IMR-90 (cell line): ENCODE results near the gene PPP1R8. TPM values are rescaled to one million over a fixed set of nuclear protein-coding genes. Genes with fewer than 3 reads are reported as not detected.

ENCODE experiments used
- ATAC-seq: fragments of 200-7000 bp; cut with Tn5 transposase; 2 replicates; pipeline ENCODE4 v1.9.1; 2020; ENCODE audit warnings: low read depth, mild to moderate bottlenecking, moderate library complexity
- BruUV-seq: library from RNA; stranded (reverse); fragments of 400-500 nt; replicated peaks from 2 replicates; lab custom pipeline; 2021; lab: Mats Ljungman, UMichigan
- CTCF ChIA-PET: fragments of 300-600 bp; formaldehyde crosslinking; extraction: SDS; loops from one replicate; lab custom pipeline; 2021; ENCODE audit warnings: antibody characterized with exemption; lab: Yijun Ruan, JAX
- POLR2A ChIA-PET: fragments of 300-600 bp; sonication (Branson Sonifier 250); formaldehyde crosslinking; loops from one replicate; lab custom pipeline; 2022; ENCODE audit warnings: antibody characterized with exemption; ENCODE audit not compliant: unreplicated experiment; lab: Charles Lee
- DNase-seq: peaks from one replicate; pipeline ENCODE4 v3.0.0; 2013
- H2AFZ ChIP-seq: replicated peaks from 2 replicates; pipeline ENCODE3; 2013; ENCODE audit warnings: low read length, mild to moderate bottlenecking; ENCODE audit not compliant: poor library complexity
- H2AK5ac ChIP-seq: 2 replicates; pipeline ENCODE4 v1.6.1; 2013; ENCODE audit warnings: low read depth, low read length, inconsistent platforms
- H2AK9ac ChIP-seq: replicated peaks from 2 replicates; pipeline ENCODE3; 2013; ENCODE audit warnings: mild to moderate bottlenecking, low read depth, low read length, moderate library complexity; ENCODE audit not compliant: poor library complexity
- H2BK120ac ChIP-seq: 2 replicates; pipeline ENCODE4 v1.6.1; 2013; ENCODE audit warnings: low read depth, low read length, inconsistent platforms
- H2BK15ac ChIP-seq: 3 replicates; pipeline ENCODE4 v1.6.1; 2013; ENCODE audit warnings: low read depth, low read length, inconsistent platforms
- H2BK20ac ChIP-seq: 2 replicates; pipeline ENCODE4 v1.6.1; 2013; ENCODE audit warnings: low read depth, mild to moderate bottlenecking, inconsistent platforms, low read length, moderate library complexity
- H2BK5ac ChIP-seq: 2 replicates; pipeline ENCODE4 v1.6.1; 2013; ENCODE audit warnings: mild to moderate bottlenecking, low read depth, low read length, inconsistent platforms; ENCODE audit not compliant: poor library complexity, severe bottlenecking
- H3K14ac ChIP-seq: replicated peaks from 2 replicates; pipeline ENCODE4 v1.6.1; 2013; ENCODE audit warnings: low read depth, low read length, inconsistent platforms
- H3K18ac ChIP-seq: 2 replicates; pipeline ENCODE4 v1.6.1; 2013; ENCODE audit warnings: low read depth, low read length, control low read depth
- H3K23ac ChIP-seq: 2 replicates; pipeline ENCODE4 v1.6.1; 2013; ENCODE audit warnings: low read depth, low read length, inconsistent platforms
- H3K27ac ChIP-seq: 2 replicates; pipeline ENCODE4 v1.5.1; 2013; ENCODE audit warnings: mild to moderate bottlenecking, control low read depth, low read length; ENCODE audit not compliant: insufficient read depth
- H3K27me3 ChIP-seq: 2 replicates; pipeline ENCODE4 v1.6.1; 2013; ENCODE audit warnings: low read length; ENCODE audit not compliant: control insufficient read depth, insufficient read depth
- H3K36me3 ChIP-seq: 2 replicates; pipeline ENCODE4 v1.6.1; 2013; ENCODE audit warnings: low read length, mixed read lengths; ENCODE audit not compliant: control insufficient read depth, insufficient read depth
- H3K4ac ChIP-seq: 2 replicates; pipeline ENCODE4 v1.6.1; 2013; ENCODE audit warnings: low read depth, low read length, inconsistent platforms
- H3K4me1 ChIP-seq: 2 replicates; pipeline ENCODE4 v1.6.1; 2013; ENCODE audit warnings: low read length, mixed read lengths; ENCODE audit not compliant: control insufficient read depth, insufficient read depth
- H3K4me2 ChIP-seq: 2 replicates; pipeline ENCODE4 v1.6.1; 2013; ENCODE audit warnings: low read depth, mild to moderate bottlenecking, control low read depth, low read length, moderate library complexity
- H3K4me3 ChIP-seq: 2 replicates; pipeline ENCODE4 v1.5.1; 2013; ENCODE audit warnings: low read depth, mild to moderate bottlenecking, control low read depth, low read length, moderate library complexity; ENCODE audit not compliant: insufficient read depth
- H3K56ac ChIP-seq: 2 replicates; pipeline ENCODE4 v1.6.1; 2013; ENCODE audit warnings: low read length, inconsistent platforms; ENCODE audit not compliant: insufficient read depth; ENCODE audit errors: extremely low read depth
- H3K79me1 ChIP-seq, 2 experiments: 2 replicates each; pipeline ENCODE4 v1.6.1; 2013; ENCODE audit warnings: low read length in 2 of 2, inconsistent platforms in 1 of 2, low read depth in 1 of 2
- H3K9ac ChIP-seq: 2 replicates; pipeline ENCODE4 v1.6.1; 2013; ENCODE audit warnings: low read depth, low read length, control low read depth
- H3K9me1 ChIP-seq: 2 replicates; pipeline ENCODE4 v1.6.1; 2013; ENCODE audit warnings: low read length, inconsistent platforms; ENCODE audit not compliant: insufficient read depth
- H3K9me3 ChIP-seq: 2 replicates; pipeline ENCODE4 v1.6.1; 2013; ENCODE audit warnings: low read length; ENCODE audit not compliant: control insufficient read depth, insufficient read depth
- H4K20me1 ChIP-seq: 2 replicates; pipeline ENCODE4 v1.6.1; 2013; ENCODE audit warnings: low read length, inconsistent platforms; ENCODE audit not compliant: insufficient read depth
- H4K5ac ChIP-seq: 2 replicates; pipeline ENCODE4 v1.6.1; 2013; ENCODE audit warnings: mild to moderate bottlenecking, low read depth, low read length, control low read depth
- H4K8ac ChIP-seq, 2 experiments: 2 replicates each; pipeline ENCODE4 v1.6.1; 2013; ENCODE audit warnings: low read depth in 2 of 2, low read length in 2 of 2, control low read depth in 1 of 2, inconsistent platforms in 1 of 2
- H4K91ac ChIP-seq: 2 replicates; pipeline ENCODE4 v1.6.1; 2013; ENCODE audit warnings: low read depth, low read length, inconsistent platforms; ENCODE audit not compliant: insufficient read depth
- BHLHE40 ChIP-seq: fragments of 150-350 bp; IDR thresholded peaks from 2 replicates; pipeline ENCODE4 v1.6.1; 2016; ENCODE audit warnings: mild to moderate bottlenecking, low read depth, low read length
- MAFK ChIP-seq: IDR thresholded peaks from 2 replicates; pipeline ENCODE4 v1.6.1; 2012; ENCODE audit warnings: low read depth, low read length, improper control_type of control experiment
- RCOR1 ChIP-seq: IDR thresholded peaks from 2 replicates; pipeline ENCODE4 v1.6.1; 2012; ENCODE audit warnings: mild to moderate bottlenecking, low read length, improper control_type of control experiment; ENCODE audit not compliant: insufficient replicate concordance
- RFX5 ChIP-seq: IDR thresholded peaks from 2 replicates; pipeline ENCODE4 v1.8.0; 2012; ENCODE audit warnings: low read depth, mild to moderate bottlenecking, low read length, moderate library complexity
- SMC3 ChIP-seq: fragments of 150-350 bp; IDR thresholded peaks from 2 replicates; pipeline ENCODE4 v1.6.1; 2016; ENCODE audit warnings: low read depth, mild to moderate bottlenecking, antibody characterized with exemption, low read length, moderate library complexity
- WGBS, 2 experiments: methylation state at CpG; one replicate each; pipeline versions ENCODE4 v1.1.5 to v1.1.7; 2013; ENCODE audit warnings: missing lambda C conversion rate in 2 of 2; ENCODE audit not compliant: insufficient read length in 1 of 2; ENCODE audit errors: extremely low coverage in 2 of 2; 5-methylcytosine and 5-hydroxymethylcytosine counted together
- dilution Hi-C: fragments of 300-500 bp; cut with HindIII; formaldehyde crosslinking; loops from one replicate; pipeline ENCODE4 v1.14.3; 2018; ENCODE audit warnings: low sequenced_read_pairs; ENCODE audit not compliant: unreplicated experiment
- in situ Hi-C: fragments of 300-500 bp; cut with MboI; formaldehyde crosslinking; loops from 3 replicates; pipeline ENCODE4 v1.14.3; 2019; ENCODE audit warnings: low sequenced_read_pairs, inconsistent platforms, mixed read lengths
- intact Hi-C: fragments of 100-400 bp; cut with micrococcal nuclease; formaldehyde crosslinking; loops from 2 replicates; pipeline ENCODE4 v1.10.0; 2022
- polyA plus RNA-seq, 3 experiments: library from polyadenylated mRNA; depleted of rRNA; stranded (reverse); fragments of >200 nt; gene quantifications; 2 replicates each; pipeline ENCODE4 v1.2.3, GENCODE V29; 2012; ENCODE audit warnings: low replicate concordance in 1 of 3
- total RNA-seq: library from RNA; depleted of rRNA; stranded (reverse); fragments of >200 nt; gene quantifications from 2 replicates; pipeline ENCODE4 v1.2.3, GENCODE V29; 2012

Gene PPP1R8
- total and polyA plus RNA-seq, 2 of the 4 experiments (the other 2 are of a cell fraction), result 53.8 to 80.1 TPM

GRCh38 chr1:27789540-27790041 lies 41.0 kb upstream of the PPP1R8 start:
- H2BK20ac ChIP-seq, result no peak overlapping the region
- intact Hi-C loops (no loop called here), dilution Hi-C loops (no loop called here), in situ Hi-C loops (no loop called here)
- H2BK15ac ChIP-seq, result no peak overlapping the region
- H4K5ac ChIP-seq, result no peak overlapping the region
- peak; percentile 57 for DNase-seq
- H3K23ac ChIP-seq, result no peak overlapping the region
- peaks cover 3% of the 10 kb centered on the region for H3K4me1 ChIP-seq
- no peak overlapping the region for H3K9ac ChIP-seq
- peaks cover 30 to 46% of the 10 kb centered on the region in 2 experiments for H3K79me1 ChIP-seq
- peaks cover 15% of the 10 kb centered on the region; the same call in 1 of the 2 replicates for H4K20me1 ChIP-seq
- POLR2A ChIA-PET, result no interaction called here
- no TSS peak for BruUV-seq
- no peak overlapping the region for H2BK120ac ChIP-seq
- no peak overlapping the region for H3K27ac ChIP-seq
- H3K4me3 ChIP-seq, result no peak overlapping the region
- no peak overlapping the region for H4K8ac ChIP-seq
- H3K36me3 ChIP-seq, result peaks cover 25% of the 10 kb centered on the region
- H3K18ac ChIP-seq, result no peak overlapping the region
- H3K56ac ChIP-seq, result no peak overlapping the region
- H4K91ac ChIP-seq, result no peak overlapping the region
- no peaks in the 10 kb centered on the region for H3K27me3 ChIP-seq
- no peak overlapping the region for H2AFZ ChIP-seq
- no peak overlapping the region for H2BK5ac ChIP-seq
- no CpG with 5 or more reads among the region's 4 CpGs for WGBS, 2 experiments
- H3K9me3 ChIP-seq, result 0 out of 2 replicates have a peak, but pooled peaks cover 2% of the 10 kb centered on the region
- CTCF ChIA-PET, result no interaction called here
- H2AK5ac ChIP-seq, result no peak overlapping the region
- H3K14ac ChIP-seq, result no peak overlapping the region
- TF ChIP-seq RFX5 (no peak), MAFK (peak; percentile 24; the same call in 1 of the 2 replicates), SMC3 (no peak), BHLHE40 (no peak), RCOR1 (no peak)
- ATAC-seq, result no peak
- H3K9me1 ChIP-seq, result peaks cover 9% of the 10 kb centered on the region
- no peak overlapping the region for H2AK9ac ChIP-seq
- no peak overlapping the region for H3K4ac ChIP-seq
- no peak overlapping the region for H3K4me2 ChIP-seq
